ENCODE measurements around the gene USP2.

Gene USP2

DNA sequence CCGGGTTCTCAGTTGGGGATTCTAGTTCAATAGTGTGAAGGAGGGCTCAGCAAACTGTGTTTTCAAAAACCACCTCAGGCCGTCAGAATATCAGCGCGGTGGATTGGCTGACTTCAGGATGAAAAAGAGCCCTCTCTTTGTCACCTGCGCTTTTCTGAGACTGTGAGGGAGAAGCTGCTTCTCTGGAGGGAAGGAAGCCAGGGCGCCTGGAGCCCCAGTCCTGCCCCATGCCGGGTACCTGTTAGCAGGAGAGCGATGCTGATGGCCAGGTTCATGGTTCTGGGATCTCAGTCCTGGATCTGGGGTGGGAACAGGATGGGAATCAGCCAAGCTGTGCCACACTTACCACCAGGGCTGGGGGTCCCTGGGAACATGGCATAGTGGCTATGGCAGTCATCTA is 39.1 kb upstream of the USP2 start:
- H3K4me3 ChIP-seq (ENCODE audit: low read depth in 1 of 2, low read length in 2 of 2), result peak overlapping the region in 1 of 2 donors; percentile 84
- peaks cover 9% of the 10 kb centered on the region for H3K27me3 ChIP-seq (ENCODE audit: low read depth, low read length)
- peaks cover 0 to 23% of the 10 kb centered on the region in 2 donors for H3K4me1 ChIP-seq (ENCODE audit: control insufficient read depth in 1 of 2, insufficient read depth in 2 of 2, low read length in 2 of 2)
- H3K36me3 ChIP-seq (ENCODE audit: control insufficient read depth in 1 of 2, insufficient read depth in 2 of 2, low read length in 2 of 2), result peaks cover 3 to 8% of the 10 kb centered on the region in 2 donors
- H3K9me3 ChIP-seq (ENCODE audit: control insufficient read depth in 1 of 2, low read length in 2 of 2), result no peaks in the 10 kb centered on the region
- no peak overlapping the region for H3K27ac ChIP-seq (ENCODE audit: low read length)

DNA sequence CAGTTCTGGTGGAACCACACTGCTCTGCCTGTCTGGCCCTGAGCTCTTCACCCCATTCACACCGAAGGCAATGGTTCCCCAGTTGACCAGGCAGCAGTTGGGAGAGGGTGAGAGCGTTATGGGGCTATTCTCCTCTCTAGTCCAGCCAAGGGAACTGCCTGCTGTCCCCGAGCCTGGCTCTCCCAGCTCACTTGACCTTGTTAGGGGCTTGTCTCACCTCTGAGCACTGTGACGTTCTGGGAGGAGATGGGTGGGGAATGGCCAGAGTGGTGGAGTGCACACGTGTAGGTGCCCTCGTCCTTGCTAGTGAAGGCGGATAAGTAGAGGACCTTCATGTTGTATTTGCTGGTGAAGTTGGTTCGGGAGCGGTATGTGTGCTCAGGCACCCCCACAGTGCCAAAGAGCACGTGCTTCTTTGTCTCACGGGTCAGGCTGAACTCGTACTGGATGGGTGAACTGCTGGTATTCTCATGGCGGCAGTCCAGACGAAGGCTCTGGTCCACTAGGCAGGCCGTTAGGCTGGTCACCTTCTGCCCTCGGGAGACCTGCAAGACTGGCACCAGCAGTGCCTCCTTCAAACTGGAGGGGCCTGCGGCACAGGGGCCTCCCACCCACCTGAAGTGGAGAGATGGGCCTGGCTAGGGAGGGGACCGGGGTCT is 38.5 kb upstream of the USP2 start:
- peaks cover 3 to 8% of the 10 kb centered on the region in 2 donors for H3K36me3 ChIP-seq (ENCODE audit: control insufficient read depth in 1 of 2, insufficient read depth in 2 of 2, low read length in 2 of 2)
- peaks cover 0 to 23% of the 10 kb centered on the region in 2 donors for H3K4me1 ChIP-seq (ENCODE audit: control insufficient read depth in 1 of 2, insufficient read depth in 2 of 2, low read length in 2 of 2)
- H3K27ac ChIP-seq (ENCODE audit: low read length), result no peak overlapping the region
- peaks cover 9% of the 10 kb centered on the region for H3K27me3 ChIP-seq (ENCODE audit: low read depth, low read length)
- H3K9me3 ChIP-seq (ENCODE audit: control insufficient read depth in 1 of 2, low read length in 2 of 2), result no peaks in the 10 kb centered on the region
- H3K4me3 ChIP-seq (ENCODE audit: low read depth in 1 of 2, low read length in 2 of 2), result peak overlapping the region in 1 of 2 donors; percentile 84

- Histone ChIP-seq H3K36me3 (ENCODE audit: control insufficient read depth in 1 of 2, insufficient read depth in 2 of 2, low read length in 2 of 2) (peaks cover 3 to 8% of the 10 kb centered on the region in 2 donors), H3K4me3 (ENCODE audit: low read depth in 1 of 2, low read length in 2 of 2) (no peak overlapping the region), H3K4me1 (ENCODE audit: control insufficient read depth in 1 of 2, insufficient read depth in 2 of 2, low read length in 2 of 2) (peaks cover 0 to 23% of the 10 kb centered on the region in 2 donors), H3K27ac (ENCODE audit: low read length) (no peak overlapping the region), H3K9me3 (ENCODE audit: control insufficient read depth in 1 of 2, low read length in 2 of 2) (no peaks in the 10 kb centered on the region), H3K27me3 (ENCODE audit: low read depth, low read length) (peaks cover 9% of the 10 kb centered on the region)
These were observed 37.8 kb upstream of the USP2 start for GRCh38 chr11:119419246-119419645.

DNA sequence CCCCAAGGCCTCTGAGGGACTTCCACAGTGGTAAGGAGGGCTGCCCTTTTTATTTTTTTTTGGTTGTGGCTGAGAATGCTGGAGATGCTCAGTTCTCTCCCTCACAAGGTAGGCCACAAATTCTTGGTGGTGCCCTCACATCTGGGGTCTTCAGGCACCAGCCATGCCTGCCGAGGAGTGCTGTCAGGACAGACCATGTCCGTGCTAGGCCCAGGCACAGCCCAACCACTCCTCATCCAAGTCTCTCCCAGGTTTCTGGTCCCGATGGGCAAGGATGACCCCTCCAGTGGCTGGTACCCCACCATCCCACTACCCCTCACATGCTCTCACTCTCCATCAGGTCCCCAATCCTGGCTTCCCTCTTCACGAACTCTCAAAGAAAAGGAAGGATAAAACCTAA is 37.3 kb upstream of the USP2 start:
- peaks cover 0 to 23% of the 10 kb centered on the region in 2 donors for H3K4me1 ChIP-seq (ENCODE audit: control insufficient read depth in 1 of 2, insufficient read depth in 2 of 2, low read length in 2 of 2)
- H3K27ac ChIP-seq (ENCODE audit: low read length), result no peak overlapping the region
- no peaks in the 10 kb centered on the region for H3K9me3 ChIP-seq (ENCODE audit: control insufficient read depth in 1 of 2, low read length in 2 of 2)
- H3K4me3 ChIP-seq (ENCODE audit: low read depth in 1 of 2, low read length in 2 of 2), result no peak overlapping the region
- H3K27me3 ChIP-seq (ENCODE audit: low read depth, low read length), result peaks cover 7% of the 10 kb centered on the region
- peaks cover 3 to 8% of the 10 kb centered on the region in 2 donors for H3K36me3 ChIP-seq (ENCODE audit: control insufficient read depth in 1 of 2, insufficient read depth in 2 of 2, low read length in 2 of 2)

GRCh38 chr11:119417726-119418540 is 36.4 kb upstream of the USP2 start:
- Histone ChIP-seq H3K4me3 (ENCODE audit: low read depth in 1 of 2, low read length in 2 of 2) (no peak overlapping the region), H3K9me3 (ENCODE audit: control insufficient read depth in 1 of 2, low read length in 2 of 2) (no peaks in the 10 kb centered on the region), H3K27me3 (ENCODE audit: low read depth, low read length) (peaks cover 5% of the 10 kb centered on the region), H3K36me3 (ENCODE audit: control insufficient read depth in 1 of 2, insufficient read depth in 2 of 2, low read length in 2 of 2) (peaks cover 3 to 8% of the 10 kb centered on the region in 2 donors), H3K4me1 (ENCODE audit: control insufficient read depth in 1 of 2, insufficient read depth in 2 of 2, low read length in 2 of 2) (peaks cover 0 to 16% of the 10 kb centered on the region in 2 donors), H3K27ac (ENCODE audit: low read length) (no peak overlapping the region)

- Histone ChIP-seq H3K9me3 (ENCODE audit: control insufficient read depth in 1 of 2, low read length in 2 of 2) (no peaks in the 10 kb centered on the region), H3K4me3 (ENCODE audit: low read depth in 1 of 2, low read length in 2 of 2) (no peak overlapping the region), H3K4me1 (ENCODE audit: control insufficient read depth in 1 of 2, insufficient read depth in 2 of 2, low read length in 2 of 2) (peaks cover 0 to 7% of the 10 kb centered on the region in 2 donors), H3K36me3 (ENCODE audit: control insufficient read depth in 1 of 2, insufficient read depth in 2 of 2, low read length in 2 of 2) (peaks cover 3 to 8% of the 10 kb centered on the region in 2 donors), H3K27me3 (ENCODE audit: low read depth, low read length) (peaks cover 2% of the 10 kb centered on the region), H3K27ac (ENCODE audit: low read length) (no peak overlapping the region)
These were observed 35.4 kb upstream of the USP2 start for GRCh38 chr11:119416606-119417580.

DNA sequence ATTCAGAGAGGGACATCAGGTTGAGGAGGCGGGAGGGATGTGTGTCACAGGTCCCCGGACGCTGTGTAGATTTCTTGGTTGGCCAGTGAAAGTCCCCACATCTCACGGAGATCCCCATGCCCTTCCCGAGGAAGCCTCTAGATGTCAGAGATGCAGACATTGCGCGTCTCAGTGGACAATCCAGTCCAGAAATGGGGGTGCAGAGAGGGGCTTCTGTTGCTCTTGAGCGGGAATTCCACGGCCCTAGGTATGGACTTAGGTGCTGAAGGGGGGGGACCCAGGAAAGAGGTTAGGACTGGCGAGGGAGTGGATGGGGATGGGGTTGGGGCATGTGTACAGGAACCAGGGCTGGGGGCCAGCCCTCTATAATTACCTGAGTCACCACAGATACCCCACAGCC is 34.5 kb upstream of the USP2 start:
- no peak overlapping the region for H3K27ac ChIP-seq (ENCODE audit: low read length)
- H3K27me3 ChIP-seq (ENCODE audit: low read depth, low read length), result no peaks in the 10 kb centered on the region
- H3K9me3 ChIP-seq (ENCODE audit: control insufficient read depth in 1 of 2, low read length in 2 of 2), result no peaks in the 10 kb centered on the region
- no peak overlapping the region for H3K4me3 ChIP-seq (ENCODE audit: low read depth in 1 of 2, low read length in 2 of 2)
- H3K4me1 ChIP-seq (ENCODE audit: control insufficient read depth in 1 of 2, insufficient read depth in 2 of 2, low read length in 2 of 2), result no peaks in the 10 kb centered on the region
- H3K36me3 ChIP-seq (ENCODE audit: control insufficient read depth in 1 of 2, insufficient read depth in 2 of 2, low read length in 2 of 2), result peaks cover 3 to 8% of the 10 kb centered on the region in 2 donors

DNA sequence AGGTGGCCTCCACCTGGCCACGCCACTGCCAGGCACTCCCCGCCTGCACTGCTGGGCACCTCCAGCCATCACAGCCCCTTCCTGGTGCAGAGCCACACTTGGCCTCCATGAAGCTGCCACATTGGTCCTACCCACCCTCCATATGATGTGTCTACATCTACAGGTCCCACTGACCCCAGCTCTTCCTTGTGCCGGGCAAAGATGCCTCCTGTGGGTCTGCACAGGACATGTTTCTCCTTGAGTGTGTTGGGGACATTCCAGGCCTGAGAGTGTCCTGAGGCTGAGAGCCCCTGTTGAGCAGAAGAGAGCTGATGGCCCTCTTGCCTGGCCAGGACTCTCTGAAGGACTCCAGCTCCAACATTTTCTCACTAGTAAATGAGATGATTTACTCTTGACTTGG is 34.0 kb upstream of the USP2 start:
- Histone ChIP-seq H3K4me3 (ENCODE audit: low read depth in 1 of 2, low read length in 2 of 2) (no peak overlapping the region), H3K9me3 (ENCODE audit: control insufficient read depth in 1 of 2, low read length in 2 of 2) (no peaks in the 10 kb centered on the region), H3K27me3 (ENCODE audit: low read depth, low read length) (no peaks in the 10 kb centered on the region), H3K4me1 (ENCODE audit: control insufficient read depth in 1 of 2, insufficient read depth in 2 of 2, low read length in 2 of 2) (no peaks in the 10 kb centered on the region), H3K36me3 (ENCODE audit: control insufficient read depth in 1 of 2, insufficient read depth in 2 of 2, low read length in 2 of 2) (peaks cover 3 to 8% of the 10 kb centered on the region in 2 donors), H3K27ac (ENCODE audit: low read length) (no peak overlapping the region)

DNA sequence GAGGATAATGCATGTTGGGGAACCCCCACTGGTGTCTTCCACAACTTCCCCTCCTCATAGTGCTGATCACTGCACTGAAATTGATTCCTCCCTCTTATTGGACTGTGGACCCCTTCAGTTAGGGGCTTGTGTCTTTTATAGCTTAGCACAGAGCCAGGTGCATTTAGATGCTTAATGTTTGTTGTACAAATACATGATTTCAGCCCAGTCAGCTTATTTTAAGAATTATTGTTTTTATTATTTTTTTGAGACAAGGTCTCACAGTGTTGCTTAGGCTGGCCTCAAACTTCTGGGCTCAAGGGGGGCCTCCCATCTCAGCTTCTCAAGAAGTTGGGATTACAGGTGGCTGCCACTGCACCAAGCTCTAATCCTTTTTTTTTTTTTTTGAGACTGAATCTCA is 33.2 kb upstream of the USP2 start:
- no peaks in the 10 kb centered on the region for H3K27me3 ChIP-seq (ENCODE audit: low read depth, low read length)
- no peak overlapping the region for H3K27ac ChIP-seq (ENCODE audit: low read length)
- no peaks in the 10 kb centered on the region for H3K9me3 ChIP-seq (ENCODE audit: control insufficient read depth in 1 of 2, low read length in 2 of 2)
- peaks cover 3 to 13% of the 10 kb centered on the region in 2 donors for H3K36me3 ChIP-seq (ENCODE audit: control insufficient read depth in 1 of 2, insufficient read depth in 2 of 2, low read length in 2 of 2)
- H3K4me3 ChIP-seq (ENCODE audit: low read depth in 1 of 2, low read length in 2 of 2), result no peak overlapping the region
- no peaks in the 10 kb centered on the region for H3K4me1 ChIP-seq (ENCODE audit: control insufficient read depth in 1 of 2, insufficient read depth in 2 of 2, low read length in 2 of 2)

DNA sequence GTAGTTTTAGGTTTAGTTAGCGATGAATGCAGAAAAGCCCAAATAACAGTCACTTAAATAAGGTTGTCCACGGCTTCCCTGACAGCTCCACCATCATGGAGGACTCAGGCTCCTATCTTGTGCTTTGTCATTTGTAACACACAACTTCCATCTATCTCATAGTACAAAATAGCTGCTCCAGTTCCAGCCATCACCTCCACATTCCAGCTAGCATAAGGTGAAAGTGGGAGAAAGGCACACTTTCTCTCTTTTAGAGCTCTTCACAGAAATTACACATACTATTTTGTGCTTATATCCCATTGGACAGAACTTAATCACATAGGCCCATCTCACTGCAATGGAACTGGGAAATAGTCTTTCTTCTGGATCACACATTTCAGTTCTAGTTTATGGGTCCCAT is 32.8 kb upstream of the USP2 start:
- Histone ChIP-seq H3K9me3 (ENCODE audit: control insufficient read depth in 1 of 2, low read length in 2 of 2) (no peaks in the 10 kb centered on the region), H3K27me3 (ENCODE audit: low read depth, low read length) (no peaks in the 10 kb centered on the region), H3K4me1 (ENCODE audit: control insufficient read depth in 1 of 2, insufficient read depth in 2 of 2, low read length in 2 of 2) (no peaks in the 10 kb centered on the region), H3K4me3 (ENCODE audit: low read depth in 1 of 2, low read length in 2 of 2) (no peak overlapping the region), H3K27ac (ENCODE audit: low read length) (no peak overlapping the region), H3K36me3 (ENCODE audit: control insufficient read depth in 1 of 2, insufficient read depth in 2 of 2, low read length in 2 of 2) (peaks cover 3 to 10% of the 10 kb centered on the region in 2 donors)

- H3K27ac ChIP-seq (ENCODE audit: low read length), result no peak overlapping the region
- H3K36me3 ChIP-seq (ENCODE audit: control insufficient read depth in 1 of 2, insufficient read depth in 2 of 2, low read length in 2 of 2), result peaks cover 0 to 5% of the 10 kb centered on the region in 2 donors
- H3K4me3 ChIP-seq (ENCODE audit: low read depth in 1 of 2, low read length in 2 of 2), result no peak overlapping the region
- H3K4me1 ChIP-seq (ENCODE audit: control insufficient read depth in 1 of 2, insufficient read depth in 2 of 2, low read length in 2 of 2), result no peaks in the 10 kb centered on the region
- no peaks in the 10 kb centered on the region for H3K9me3 ChIP-seq (ENCODE audit: control insufficient read depth in 1 of 2, low read length in 2 of 2)
- no peaks in the 10 kb centered on the region for H3K27me3 ChIP-seq (ENCODE audit: low read depth, low read length)
These were observed 30.6 kb upstream of the USP2 start for GRCh38 chr11:119412072-119412471.

Data from muscle layer of duodenum (tissue), 2 donors.